Breast epithelium (tissue), 3 donors: ENCODE results near the gene TEX2.

ENCODE experiments used
- POLR2AphosphoS5 ChIP-seq, 3 donors: sonication (generic); formaldehyde crosslinking; IDR thresholded peaks; one replicate each; pipeline ENCODE4 v1.6.1; 2017; ENCODE audit warnings: antibody characterized with exemption in 3 of 3
- TF ChIP-seq, protein P1 (sequence below), 3 donors: fragments of 450-650 bp; IDR thresholded peaks; one replicate each; pipeline ENCODE4 v1.5.1; 2016 to 2017; ENCODE audit warnings: antibody characterized with exemption in 3 of 3, mild to moderate bottlenecking in 3 of 3, moderate library complexity in 3 of 3

DNA sequence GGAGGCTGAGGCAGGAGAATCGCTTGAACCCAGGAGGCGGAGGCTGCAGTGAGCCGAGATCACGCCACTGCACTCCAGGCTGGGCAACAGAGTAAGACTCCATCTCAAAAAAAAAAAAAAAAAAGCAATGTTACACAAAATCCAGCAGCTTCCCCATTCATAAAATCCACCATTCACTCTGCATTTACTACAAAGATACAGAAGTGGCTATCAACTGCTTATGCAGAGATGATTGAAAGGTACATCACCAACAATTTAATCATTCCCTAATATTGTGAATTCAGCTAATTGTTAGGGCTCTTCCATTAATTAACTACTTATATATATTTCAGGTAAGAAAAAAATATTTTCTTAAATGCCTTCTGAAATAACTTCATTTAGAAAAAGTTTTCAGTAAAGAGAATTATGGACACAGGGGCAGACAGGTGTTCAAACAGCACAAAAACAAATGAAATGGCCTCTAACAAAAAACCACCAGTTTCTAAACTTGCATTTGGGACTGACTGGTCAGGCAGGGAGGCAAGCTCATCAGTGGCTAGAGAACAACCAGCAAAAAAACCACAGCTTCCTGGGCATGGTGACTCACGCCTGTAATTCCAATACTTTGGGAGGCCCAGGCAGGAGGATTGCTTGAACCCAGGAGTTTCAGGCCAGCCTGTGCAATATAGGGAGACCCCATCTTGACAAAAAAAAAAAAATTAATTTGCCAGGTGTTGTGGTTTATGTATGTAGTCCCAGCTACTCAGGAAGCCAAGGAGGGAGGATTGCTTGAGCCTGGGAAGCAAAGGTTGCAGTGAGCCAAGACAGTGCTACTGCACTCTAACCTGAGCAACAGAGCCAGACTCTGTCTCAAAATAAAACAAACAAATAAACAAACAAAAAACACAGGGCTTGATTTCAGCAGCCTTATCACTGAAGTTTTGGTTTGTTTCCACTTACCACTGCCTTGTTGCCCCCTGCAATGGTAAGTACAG, 159.4 kb downstream of the TEX2 start:
- no peak for TF ChIP-seq POLR2AphosphoS5 (IDR thresholded peaks at IDR 0.05)
- TF ChIP-seq, protein P1, sequence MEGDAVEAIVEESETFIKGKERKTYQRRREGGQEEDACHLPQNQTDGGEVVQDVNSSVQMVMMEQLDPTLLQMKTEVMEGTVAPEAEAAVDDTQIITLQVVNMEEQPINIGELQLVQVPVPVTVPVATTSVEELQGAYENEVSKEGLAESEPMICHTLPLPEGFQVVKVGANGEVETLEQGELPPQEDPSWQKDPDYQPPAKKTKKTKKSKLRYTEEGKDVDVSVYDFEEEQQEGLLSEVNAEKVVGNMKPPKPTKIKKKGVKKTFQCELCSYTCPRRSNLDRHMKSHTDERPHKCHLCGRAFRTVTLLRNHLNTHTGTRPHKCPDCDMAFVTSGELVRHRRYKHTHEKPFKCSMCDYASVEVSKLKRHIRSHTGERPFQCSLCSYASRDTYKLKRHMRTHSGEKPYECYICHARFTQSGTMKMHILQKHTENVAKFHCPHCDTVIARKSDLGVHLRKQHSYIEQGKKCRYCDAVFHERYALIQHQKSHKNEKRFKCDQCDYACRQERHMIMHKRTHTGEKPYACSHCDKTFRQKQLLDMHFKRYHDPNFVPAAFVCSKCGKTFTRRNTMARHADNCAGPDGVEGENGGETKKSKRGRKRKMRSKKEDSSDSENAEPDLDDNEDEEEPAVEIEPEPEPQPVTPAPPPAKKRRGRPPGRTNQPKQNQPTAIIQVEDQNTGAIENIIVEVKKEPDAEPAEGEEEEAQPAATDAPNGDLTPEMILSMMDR (IDR thresholded peaks at IDR 0.05), result no peak
